ENCODE measurements around the gene ASXL1. TPM values are rescaled to one million over a fixed set of nuclear protein-coding genes. Genes with fewer than 3 reads are reported as not detected.

ASXL1 gene
- total and polyA plus RNA-seq, 2 donors (not counting 1 experiment from before 2014, with no cell fraction given) = 93.0 to 180 TPM

- no peaks in the 10 kb centered on the region for H3K27me3 ChIP-seq (replicated peaks in 1 of 4; ENCODE audit: control extremely low read depth in 1 of 4, control insufficient read depth in 3 of 4, insufficient read depth in 4 of 4, low read length in 3 of 4)
- H3K4me1 ChIP-seq (ENCODE audit: control insufficient read depth in 2 of 2, insufficient read depth in 2 of 2, low read length in 2 of 2) = peaks cover 0 to 13% of the 10 kb centered on the region in 2 donors
- H3K27ac Mint-ChIP-seq = no peak overlapping the region
- POLR2A ChIA-PET = no interaction called here
- H2AFZ ChIP-seq (ENCODE audit: insufficient read depth, low read depth, low read length, poor library complexity, severe bottlenecking) = no peak overlapping the region
- peaks cover 19% of the 10 kb centered on the region for H3K4me1 Mint-ChIP-seq
- no peaks in the 10 kb centered on the region for H3K9me3 Mint-ChIP-seq (ENCODE audit: insufficient read depth)
- no peak for DNase-seq
- H3K79me2 ChIP-seq (ENCODE audit: control insufficient read depth, insufficient read depth, low read length) = no peaks in the 10 kb centered on the region
- H3K9ac ChIP-seq (ENCODE audit: low read length) = no peak overlapping the region
- intact Hi-C loops (cut with micrococcal nuclease) = no loop called here
- WGBS (ENCODE audit: insufficient coverage) = 74% methylated on average over 26 of the region's 28 CpGs
- TF ChIP-seq CTCF (IDR thresholded peaks at IDR 0.05) = no peak
- TF ChIP-seq EZH2 (IDR thresholded peaks at IDR 0.05; ENCODE audit: borderline replicate concordance, insufficient read depth, low read depth, low read length, poor library complexity, severe bottlenecking) = no peak
- CTCF ChIA-PET = interaction anchor here (0.7 to 1.2 kb wide), 2 partner anchors 9 to 12 kb away, joined by 3 to 4 read pairs; no protein-coding TSS in a partner anchor
- no peaks in the 10 kb centered on the region for H4K20me1 ChIP-seq (ENCODE audit: control insufficient read depth, insufficient read depth, low read length, poor library complexity, severe bottlenecking)
- H3K27ac ChIP-seq (ENCODE audit: low read length in 2 of 2) = no peak overlapping the region
- no peaks in the 10 kb centered on the region for H3K27me3 Mint-ChIP-seq
- H3K9me3 ChIP-seq (ENCODE audit: control extremely low read depth in 1 of 3, control insufficient read depth in 2 of 3, insufficient read depth in 1 of 3, low read length in 2 of 3) = no peaks in the 10 kb centered on the region
- peaks cover 0 to 5% of the 10 kb centered on the region in 2 experiments for H3K36me3 ChIP-seq (replicated peaks in 1 of 2; ENCODE audit: control extremely low read depth in 1 of 2, control insufficient read depth in 1 of 2, extremely low read depth in 1 of 2, insufficient read depth in 2 of 2, low read length in 1 of 2)
- no peak for ATAC-seq (ENCODE audit: low read depth)
- no peak overlapping the region for H3K4me3 Mint-ChIP-seq
- H3K4me2 ChIP-seq (replicated peaks; ENCODE audit: low read depth, low read length, poor library complexity, severe bottlenecking) = no peak overlapping the region
- no peak overlapping the region for H3K4me3 ChIP-seq (ENCODE audit: control extremely low read depth in 1 of 5, extremely low read depth in 1 of 5, insufficient read depth in 1 of 5, low read depth in 2 of 5, low read length in 4 of 5)
These were observed 95.5 kb downstream of the ASXL1 start for GRCh38 chr20:32453467-32454163.
